ENCODE measurements around the gene SNX20.

The SNX20 gene

GRCh38 chr16:50719401-50720337 lies 38.6 kb upstream of the SNX20 start:
- POLR2A ChIA-PET = interaction anchor here (0.5 kb wide), 1 partner anchor 649 kb away, joined by 3 read pairs; no protein-coding TSS in a partner anchor

GRCh38 chr16:50718761-50719400 lies 37.8 kb upstream of the SNX20 start:
- CTCF ChIA-PET = interaction anchor here (1.1 to 1.5 kb wide), 4 partner anchors 10 to 31 kb away, joined by 3 to 4 read pairs (median 4); no protein-coding TSS in a partner anchor
- POLR2A ChIA-PET = no interaction called here
- no peak for TF ChIP-seq CTCF (IDR thresholded peaks at IDR 0.05; ENCODE audit: control extremely low read depth, extremely low read depth, low read depth, missing control alignments)
- no peak for DNase-seq (ENCODE audit: extremely low spot score)

More at GRCh38 chr16:50719401-50720337, 38.6 kb upstream of the SNX20 start:
- no peak for DNase-seq (ENCODE audit: extremely low spot score)
- TF ChIP-seq CTCF (IDR thresholded peaks at IDR 0.05; ENCODE audit: control extremely low read depth, extremely low read depth, low read depth, missing control alignments) = no peak
- CTCF ChIA-PET = interaction anchor here (1.1 to 1.6 kb wide), 6 partner anchors 10 to 32 kb away, joined by 3 to 6 read pairs (median 4); no protein-coding TSS in a partner anchor

- ChIA-PET CTCF (interaction anchor here (1.1 to 2.5 kb wide), 5 partner anchors 8 to 31 kb away, joined by 3 to 11 read pairs (median 4); no protein-coding TSS in a partner anchor), POLR2A (no interaction called here)
- no peak for DNase-seq (ENCODE audit: extremely low spot score)
- TF ChIP-seq CTCF (IDR thresholded peaks at IDR 0.05; ENCODE audit: control extremely low read depth, extremely low read depth, low read depth, missing control alignments) = no peak
These were observed 37.1 kb upstream of the SNX20 start for GRCh38 chr16:50718061-50718760.

- no peak for DNase-seq (ENCODE audit: extremely low spot score)
- ChIA-PET CTCF (interaction anchor here (1.2 to 2.5 kb wide), 5 partner anchors 9 to 92 kb away, joined by 3 to 11 read pairs (median 4); partner anchors contain the start of gene CYLD), POLR2A (no interaction called here)
- TF ChIP-seq CTCF (IDR thresholded peaks at IDR 0.05; ENCODE audit: control extremely low read depth, extremely low read depth, low read depth, missing control alignments) = no peak
These were observed 36.4 kb upstream of the SNX20 start for GRCh38 chr16:50717494-50717893.

GRCh38 chr16:50717091-50717490 lies 36.0 kb upstream of the SNX20 start:
- DNase-seq (ENCODE audit: extremely low spot score) = no peak
- CTCF ChIA-PET = interaction anchor here (0.8 to 2.5 kb wide), 8 partner anchors 9 to 92 kb away, joined by 3 to 11 read pairs (median 4); partner anchors contain the start of gene CYLD
- POLR2A ChIA-PET = interaction anchor here (1.3 kb wide), 1 partner anchor 11 kb away, joined by 3 read pairs; no protein-coding TSS in a partner anchor
- TF ChIP-seq CTCF (IDR thresholded peaks at IDR 0.05; ENCODE audit: control extremely low read depth, extremely low read depth, low read depth, missing control alignments) = no peak

GRCh38 chr16:50712956-50713355 lies 31.8 kb upstream of the SNX20 start:
- no peak for TF ChIP-seq CTCF (IDR thresholded peaks at IDR 0.05; ENCODE audit: control extremely low read depth, extremely low read depth, low read depth, missing control alignments)
- ChIA-PET POLR2A (no interaction called here), CTCF (interaction anchor here (0.9 to 1.7 kb wide), 2 partner anchors 17 to 93 kb away, joined by 3 to 5 read pairs; no protein-coding TSS in a partner anchor)
- no peak for DNase-seq (ENCODE audit: extremely low spot score)

Data from GM10248 (cell line).